K562 (cell line): ENCODE data around the gene TOMM22. TPM values are rescaled to one million over a fixed set of nuclear protein-coding genes. Genes with fewer than 3 reads are reported as not detected.

ENCODE experiments used
- CCNT2 ChIP-seq: IDR thresholded peaks from 2 replicates; pipeline ENCODE4 v1.6.1; 2011; ENCODE audit warnings: borderline replicate concordance, low read depth, mild to moderate bottlenecking, moderate library complexity, mixed read lengths, low read length; ENCODE audit not compliant: insufficient read length; ENCODE audit errors: extremely low read depth
- ESRRA ChIP-seq: fragments of 450-650 bp; IDR thresholded peaks from 2 replicates; pipeline ENCODE4 v1.6.1; 2014; ENCODE audit warnings: low read depth, mild to moderate bottlenecking, moderate library complexity, borderline replicate concordance
- FUS ChIP-seq: fragments of 200-400 bp; formaldehyde crosslinking; optimal IDR thresholded peaks from 2 replicates; pipeline ENCODE3; 2017; ENCODE audit warnings: low read depth, low read length
- TEAD4 ChIP-seq, 2 experiments: sonication (generic) in 1 of 2; formaldehyde crosslinking in 1 of 2; IDR thresholded peaks; 2 replicates each; pipeline versions ENCODE4 v1.6.1 to v1.8.0; 2012 to 2022; ENCODE audit warnings: borderline replicate concordance in 1 of 2, inconsistent platforms in 1 of 2, low read length in 1 of 2, mild to moderate bottlenecking in 1 of 2, missing genetic modification reagents in 1 of 2
- TOE1 ChIP-seq, 2 experiments: fragments of 450-650 bp in 1 of 2; sonication (generic) in 1 of 2; formaldehyde crosslinking in 1 of 2; IDR thresholded peaks; 2 replicates each; pipeline versions ENCODE4 v1.7.1 to v1.8.0; 2016 to 2022; ENCODE audit warnings: borderline replicate concordance in 2 of 2, mild to moderate bottlenecking in 2 of 2, antibody characterized with exemption in 1 of 2, inconsistent platforms in 1 of 2, low read depth in 1 of 2, missing genetic modification reagents in 1 of 2, moderate library complexity in 1 of 2
- polyA plus RNA-seq, 8 experiments: library from polyadenylated mRNA; depleted of rRNA in 4 of 8; stranded (reverse) in 5 of 8; unstranded in 3 of 8; fragments of >200 nt; fragmentation: Nextera tagmentation in 2 of 8; fragmentation: Illumina TruSeq in 1 of 8; extraction: Ambion mirVana in 2 of 8; extraction: Trizol in 1 of 8; gene quantifications; 2 replicates each; pipeline versions ENCODE4 v1.2.1 to v1.2.3, GENCODE V29; 2011 to 2014; ENCODE audit warnings: inconsistent platforms in 1 of 8, missing spikeins in 1 of 8
- total RNA-seq, 7 experiments: library from RNA; depleted of rRNA in 6 of 7; stranded (reverse); fragments of >200 nt in 6 of 7; fragmentation: Illumina TruSeq in 2 of 7; extraction: Trizol in 2 of 7; gene quantifications; 2 replicates each; pipeline versions ENCODE4 v1.2.1 to v1.2.3, GENCODE V29; 2011 to 2021; ENCODE audit warnings: low replicate concordance in 1 of 7
- TF ChIP-seq, protein P1 (sequence below): sonication (generic); formaldehyde crosslinking; IDR thresholded peaks from 2 replicates; pipeline ENCODE4 v1.5.0; 2020; ENCODE audit warnings: missing genetic modification reagents
- TF ChIP-seq, protein P2 (sequence below), 2 experiments: fragments of 450-650 bp; formaldehyde crosslinking in 1 of 2; IDR thresholded peaks; 2 replicates each; pipeline versions ENCODE4 v1.4.0 to v1.6.1; 2014 to 2020; ENCODE audit warnings: mild to moderate bottlenecking in 2 of 2, borderline replicate concordance in 1 of 2, low read depth in 1 of 2
- TF ChIP-seq, protein P3 (sequence below): sonication (generic); formaldehyde crosslinking; IDR thresholded peaks from 2 replicates; pipeline ENCODE4 v1.8.0; 2022; ENCODE audit warnings: mild to moderate bottlenecking, missing genetic modification reagents
- TF ChIP-seq, protein P4 (sequence below), 2 experiments: fragments of 450-650 bp in 1 of 2; sonication (generic) in 1 of 2; formaldehyde crosslinking in 1 of 2; IDR thresholded peaks in 1 of 2; conservative IDR thresholded peaks in 1 of 2; 2 replicates each; pipeline versions ENCODE4 v1.6.1 to v1.8.1; 2016 to 2023; ENCODE audit warnings: mild to moderate bottlenecking in 2 of 2, moderate library complexity in 2 of 2, inconsistent platforms in 1 of 2, missing genetic modification reagents in 1 of 2
- TF ChIP-seq, protein P5 (sequence below): fragments of 450-650 bp; IDR thresholded peaks from 2 replicates; pipeline ENCODE4 v1.6.1; 2016; ENCODE audit warnings: antibody characterized with exemption

TOMM22 gene
- total and polyA plus RNA-seq, 9 of the 15 experiments (the other 6 are each of a cell fraction or from before 2014, with no cell fraction given), result 25.8 to 108 (median 73.8) TPM

DNA sequence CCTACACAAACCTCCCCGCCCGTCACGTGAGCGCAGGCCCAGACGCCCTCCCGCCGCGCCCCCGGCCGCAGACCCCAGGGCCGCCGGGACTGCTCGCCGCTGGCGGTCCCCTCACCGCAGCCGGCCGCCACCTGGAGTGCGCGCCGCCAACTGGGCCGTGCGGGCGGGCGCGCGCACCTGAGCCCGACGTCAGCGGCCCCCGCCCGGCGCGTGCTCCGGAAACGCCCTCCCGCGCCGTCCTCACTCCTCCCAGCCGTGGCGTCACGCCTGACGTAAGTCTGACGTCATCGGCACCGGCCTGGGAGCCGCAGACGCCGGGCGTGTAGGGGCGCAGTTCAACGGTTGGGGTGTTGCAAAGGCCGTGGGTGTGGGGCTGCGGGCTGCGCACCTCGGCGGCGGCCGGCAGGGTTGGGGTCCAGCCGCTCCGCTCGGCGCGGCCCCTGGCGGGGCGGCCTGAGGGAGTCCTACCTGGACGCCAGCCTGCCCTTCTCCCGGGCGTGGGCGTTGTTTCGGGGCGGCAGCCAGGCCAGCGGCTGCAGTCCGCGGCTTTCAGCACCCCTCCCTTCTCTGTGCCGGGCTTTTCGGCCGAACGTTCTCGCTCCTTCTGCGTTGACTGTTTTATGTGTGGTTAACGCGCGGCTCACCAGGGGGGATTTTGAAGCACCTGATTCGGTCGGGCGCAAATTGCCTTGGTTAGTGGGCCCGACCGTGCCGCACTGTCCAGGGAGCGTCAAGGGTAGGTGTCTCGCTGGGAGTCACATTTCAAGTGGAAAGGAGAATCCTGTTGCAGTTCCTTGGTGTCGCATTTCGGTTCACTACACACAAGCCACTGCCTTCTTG, 19.3 kb downstream of the TOMM22 start, which contains the start of gene JOSD1 (continued):
- TF ChIP-seq, protein P1, sequence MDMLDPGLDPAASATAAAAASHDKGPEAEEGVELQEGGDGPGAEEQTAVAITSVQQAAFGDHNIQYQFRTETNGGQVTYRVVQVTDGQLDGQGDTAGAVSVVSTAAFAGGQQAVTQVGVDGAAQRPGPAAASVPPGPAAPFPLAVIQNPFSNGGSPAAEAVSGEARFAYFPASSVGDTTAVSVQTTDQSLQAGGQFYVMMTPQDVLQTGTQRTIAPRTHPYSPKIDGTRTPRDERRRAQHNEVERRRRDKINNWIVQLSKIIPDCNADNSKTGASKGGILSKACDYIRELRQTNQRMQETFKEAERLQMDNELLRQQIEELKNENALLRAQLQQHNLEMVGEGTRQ (CRISPR knock-in tag), result no peak
- TF ChIP-seq, protein P2, sequence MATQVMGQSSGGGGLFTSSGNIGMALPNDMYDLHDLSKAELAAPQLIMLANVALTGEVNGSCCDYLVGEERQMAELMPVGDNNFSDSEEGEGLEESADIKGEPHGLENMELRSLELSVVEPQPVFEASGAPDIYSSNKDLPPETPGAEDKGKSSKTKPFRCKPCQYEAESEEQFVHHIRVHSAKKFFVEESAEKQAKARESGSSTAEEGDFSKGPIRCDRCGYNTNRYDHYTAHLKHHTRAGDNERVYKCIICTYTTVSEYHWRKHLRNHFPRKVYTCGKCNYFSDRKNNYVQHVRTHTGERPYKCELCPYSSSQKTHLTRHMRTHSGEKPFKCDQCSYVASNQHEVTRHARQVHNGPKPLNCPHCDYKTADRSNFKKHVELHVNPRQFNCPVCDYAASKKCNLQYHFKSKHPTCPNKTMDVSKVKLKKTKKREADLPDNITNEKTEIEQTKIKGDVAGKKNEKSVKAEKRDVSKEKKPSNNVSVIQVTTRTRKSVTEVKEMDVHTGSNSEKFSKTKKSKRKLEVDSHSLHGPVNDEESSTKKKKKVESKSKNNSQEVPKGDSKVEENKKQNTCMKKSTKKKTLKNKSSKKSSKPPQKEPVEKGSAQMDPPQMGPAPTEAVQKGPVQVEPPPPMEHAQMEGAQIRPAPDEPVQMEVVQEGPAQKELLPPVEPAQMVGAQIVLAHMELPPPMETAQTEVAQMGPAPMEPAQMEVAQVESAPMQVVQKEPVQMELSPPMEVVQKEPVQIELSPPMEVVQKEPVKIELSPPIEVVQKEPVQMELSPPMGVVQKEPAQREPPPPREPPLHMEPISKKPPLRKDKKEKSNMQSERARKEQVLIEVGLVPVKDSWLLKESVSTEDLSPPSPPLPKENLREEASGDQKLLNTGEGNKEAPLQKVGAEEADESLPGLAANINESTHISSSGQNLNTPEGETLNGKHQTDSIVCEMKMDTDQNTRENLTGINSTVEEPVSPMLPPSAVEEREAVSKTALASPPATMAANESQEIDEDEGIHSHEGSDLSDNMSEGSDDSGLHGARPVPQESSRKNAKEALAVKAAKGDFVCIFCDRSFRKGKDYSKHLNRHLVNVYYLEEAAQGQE (IDR thresholded peaks at IDR 0.05; ENCODE audit: borderline replicate concordance), result no peak
- TF ChIP-seq, protein P2 (CRISPR knock-in tag; IDR thresholded peaks at IDR 0.05; ENCODE audit: low read depth), result peak; percentile 23; the same call in 1 of the 2 replicates
- TF ChIP-seq TOE1 (IDR thresholded peaks at IDR 0.05; ENCODE audit: borderline replicate concordance), result peak; percentile 54; the same call in 1 of the 2 replicates
- TF ChIP-seq TOE1 (CRISPR knock-in tag; IDR thresholded peaks at IDR 0.05; ENCODE audit: borderline replicate concordance, low read depth), result 0 out of 2 replicates have a peak, but pooled peaks have one; percentile 11
- no peak for TF ChIP-seq TEAD4 (IDR thresholded peaks at IDR 0.05; ENCODE audit: low read length)
- TF ChIP-seq TEAD4 (CRISPR knock-in tag; IDR thresholded peaks at IDR 0.05; ENCODE audit: borderline replicate concordance), result no peak
- peak; percentile 87 for TF ChIP-seq CCNT2
- TF ChIP-seq, protein P3, sequence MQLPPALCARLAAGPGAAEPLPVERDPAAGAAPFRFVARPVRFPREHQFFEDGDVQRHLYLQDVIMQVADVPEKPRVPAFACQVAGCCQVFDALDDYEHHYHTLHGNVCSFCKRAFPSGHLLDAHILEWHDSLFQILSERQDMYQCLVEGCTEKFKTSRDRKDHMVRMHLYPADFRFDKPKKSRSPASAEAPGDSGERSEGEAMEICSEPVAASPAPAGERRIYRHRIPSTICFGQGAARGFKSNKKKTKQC (CRISPR knock-in tag), result 0 out of 2 replicates have a peak, but pooled peaks have one; percentile 64
- peak; percentile 66; the same call in 1 of the 2 replicates for TF ChIP-seq ESRRA
- TF ChIP-seq FUS, result no peak
- TF ChIP-seq, protein P4, sequence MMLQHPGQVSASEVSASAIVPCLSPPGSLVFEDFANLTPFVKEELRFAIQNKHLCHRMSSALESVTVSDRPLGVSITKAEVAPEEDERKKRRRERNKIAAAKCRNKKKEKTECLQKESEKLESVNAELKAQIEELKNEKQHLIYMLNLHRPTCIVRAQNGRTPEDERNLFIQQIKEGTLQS (IDR thresholded peaks at IDR 0.05), result peak; percentile 98
- TF ChIP-seq, protein P4 (CRISPR knock-in tag; conservative IDR thresholded peaks at IDR 0.05), result peak; percentile 32; the same call in 1 of the 2 replicates
- TF ChIP-seq, protein P5, sequence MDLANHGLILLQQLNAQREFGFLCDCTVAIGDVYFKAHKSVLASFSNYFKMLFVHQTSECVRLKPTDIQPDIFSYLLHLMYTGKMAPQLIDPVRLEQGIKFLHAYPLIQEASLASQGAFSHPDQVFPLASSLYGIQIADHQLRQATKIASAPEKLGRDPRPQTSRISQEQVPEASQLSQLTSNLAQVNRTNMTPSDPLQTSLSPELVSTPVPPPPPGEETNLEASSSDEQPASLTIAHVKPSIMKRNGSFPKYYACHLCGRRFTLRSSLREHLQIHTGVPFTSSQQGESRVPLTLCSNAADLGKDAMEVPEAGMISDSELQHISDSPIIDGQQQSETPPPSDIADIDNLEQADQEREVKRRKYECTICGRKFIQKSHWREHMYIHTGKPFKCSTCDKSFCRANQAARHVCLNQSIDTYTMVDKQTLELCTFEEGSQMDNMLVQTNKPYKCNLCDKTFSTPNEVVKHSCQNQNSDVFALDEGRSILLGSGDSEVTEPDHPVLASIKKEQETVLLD, result 0 out of 2 replicates have a peak, but pooled peaks have one; percentile 17
